H1 (cell line): Measurements from ENCODE around the gene ANKMY2. TPM values are rescaled to one million over a fixed set of nuclear protein-coding genes. Genes with fewer than 3 reads are reported as not detected.

ENCODE experiments used
- CTCF ChIA-PET: fragments of 300-600 bp; sonication (Branson Sonifier 250); formaldehyde crosslinking; loops from one replicate; lab custom pipeline; 2021; ENCODE audit not compliant: partially characterized antibody; lab: Charles Lee
- POLR2A ChIA-PET: fragments of 300-600 bp; sonication (Branson Sonifier 250); formaldehyde crosslinking; loops from one replicate; lab custom pipeline; 2021; ENCODE audit warnings: inconsistent platforms; ENCODE audit not compliant: partially characterized antibody; lab: Charles Lee
- DNase-seq, 2 experiments: peaks; one replicate each; pipeline versions ENCODE4 v3.0.0 to v3.0.0-alpha.2; 2010 to 2022; ENCODE audit warnings: low spot score in 2 of 2, low read depth in 1 of 2, mixed read lengths in 1 of 2
- FAIRE-seq: peaks from 2 replicates; lab custom pipeline; 2011; peaks lifted over from hg19 to GRCh38; lab: Jason Lieb, UNC
- H2AFZ ChIP-seq: 2 replicates; pipeline ENCODE4 v1.8.1; 2012; ENCODE audit warnings: low read length, inconsistent platforms
- H2AK5ac ChIP-seq: 2 replicates; pipeline ENCODE4 v1.6.1; 2013; ENCODE audit warnings: low read depth, low read length
- H2BK120ac ChIP-seq: replicated peaks from 2 replicates; pipeline ENCODE3; 2013; ENCODE audit warnings: low read depth, low read length, inconsistent platforms
- H2BK12ac ChIP-seq: 2 replicates; pipeline ENCODE4 v1.6.1; 2013; ENCODE audit warnings: low read depth, low read length
- H2BK15ac ChIP-seq: 2 replicates; pipeline ENCODE4 v1.6.1; 2013; ENCODE audit warnings: low read length
- H2BK20ac ChIP-seq: 2 replicates; pipeline ENCODE4 v1.6.1; 2013; ENCODE audit warnings: low read length
- H2BK5ac ChIP-seq: 2 replicates; pipeline ENCODE4 v1.6.1; 2013; ENCODE audit warnings: low read depth, low read length
- H3K14ac ChIP-seq: 2 replicates; pipeline ENCODE4 v1.6.1; 2013; ENCODE audit warnings: inconsistent platforms; ENCODE audit not compliant: insufficient read length
- H3K18ac ChIP-seq: 2 replicates; pipeline ENCODE4 v1.6.1; 2013; ENCODE audit warnings: low read length; ENCODE audit errors: extremely low read depth
- H3K23ac ChIP-seq: 2 replicates; pipeline ENCODE4 v1.6.1; 2013; ENCODE audit warnings: inconsistent platforms; ENCODE audit not compliant: insufficient read length
- H3K23me2 ChIP-seq: 2 replicates; pipeline ENCODE4 v1.6.1; 2013; ENCODE audit warnings: low read depth, low read length
- H3K27ac ChIP-seq: 2 replicates; pipeline ENCODE4 v1.6.1; 2011; ENCODE audit warnings: low read depth, low read length, inconsistent platforms
- H3K27me3 ChIP-seq, 4 experiments: replicated peaks in 1 of 4; 1 replicate in 1 of 4; 2 replicates in 3 of 4; pipeline versions ENCODE4 v1.6.1 to v1.8.1; 2011 to 2013; ENCODE audit warnings: low read length in 3 of 4, mild to moderate bottlenecking in 3 of 4, inconsistent platforms in 2 of 4, mixed read lengths in 2 of 4, moderate library complexity in 1 of 4; ENCODE audit not compliant: control insufficient read depth in 3 of 4, insufficient read depth in 3 of 4; ENCODE audit errors: extremely low read depth in 1 of 4
- H3K36me3 ChIP-seq, 4 experiments: 2 replicates each; pipeline versions ENCODE4 v1.6.1 to v1.8.1; 2011 to 2013; ENCODE audit warnings: mild to moderate bottlenecking in 4 of 4, low read length in 3 of 4, moderate library complexity in 2 of 4, control low read depth in 1 of 4, inconsistent platforms in 1 of 4; ENCODE audit not compliant: insufficient read depth in 4 of 4, control insufficient read depth in 2 of 4
- H3K4ac ChIP-seq: replicated peaks from 2 replicates; pipeline ENCODE3; 2013; ENCODE audit warnings: low read length, low read depth, mixed read lengths, inconsistent platforms; ENCODE audit not compliant: insufficient read length
- H3K4me1 ChIP-seq, 4 experiments: replicated peaks in 1 of 4; 1 replicate in 1 of 4; 2 replicates in 3 of 4; pipeline versions ENCODE4 v1.6.1 to v1.8.1; 2011 to 2013; ENCODE audit warnings: low read length in 3 of 4, inconsistent platforms in 2 of 4, mixed read lengths in 1 of 4; ENCODE audit not compliant: insufficient read depth in 4 of 4, control insufficient read depth in 3 of 4
- H3K4me2 ChIP-seq, 2 experiments: 2 replicates each; pipeline versions ENCODE4 v1.6.1 to v1.8.1; 2011 to 2013; ENCODE audit warnings: low read depth in 2 of 2, low read length in 2 of 2, control low read depth in 1 of 2, inconsistent platforms in 1 of 2, mild to moderate bottlenecking in 1 of 2; ENCODE audit not compliant: insufficient read depth in 1 of 2
- H3K4me3 ChIP-seq, 4 experiments: fragments of 200-600, 300-600 bp in 1 of 4; sonication (generic), shearing (Covaris generic), sonication (Bioruptor Twin) in 1 of 4; 2 replicates each; pipeline versions ENCODE4 v1.5.1 to v1.8.1; 2011 to 2016; ENCODE audit warnings: low read length in 4 of 4, low read depth in 3 of 4, control low read depth in 2 of 4, inconsistent platforms in 2 of 4, mild to moderate bottlenecking in 2 of 4, mixed read lengths in 1 of 4, moderate library complexity in 1 of 4; ENCODE audit not compliant: insufficient read depth in 2 of 4; ENCODE audit errors: extremely low read depth in 1 of 4
- H3K56ac ChIP-seq: replicated peaks from 2 replicates; pipeline ENCODE3; 2013; ENCODE audit warnings: low read depth, mild to moderate bottlenecking, mixed read lengths, low read length, inconsistent platforms; ENCODE audit not compliant: insufficient read length
- H3K79me1 ChIP-seq: 2 replicates; pipeline ENCODE4 v1.6.1; 2013; ENCODE audit warnings: low read depth, low read length, control low read depth
- H3K79me2 ChIP-seq, 2 experiments: 2 replicates each; pipeline versions ENCODE4 v1.6.1 to v1.8.1; 2012 to 2013; ENCODE audit warnings: low read length in 2 of 2, mild to moderate bottlenecking in 2 of 2, inconsistent platforms in 1 of 2; ENCODE audit not compliant: insufficient read depth in 2 of 2, control insufficient read depth in 1 of 2
- H3K9ac ChIP-seq, 4 experiments: replicated peaks in 1 of 4; 1 replicate in 1 of 4; 2 replicates in 3 of 4; pipeline versions ENCODE4 v1.6.1 to v1.8.1; 2011 to 2013; ENCODE audit warnings: low read depth in 3 of 4, low read length in 3 of 4, control low read depth in 2 of 4, mild to moderate bottlenecking in 2 of 4, moderate library complexity in 2 of 4, inconsistent platforms in 1 of 4; ENCODE audit errors: extremely low read depth in 1 of 4
- H3K9me3 ChIP-seq, 2 experiments: 2 replicates each; pipeline versions ENCODE4 v1.6.1 to v1.8.1; 2012 to 2013; ENCODE audit warnings: mild to moderate bottlenecking in 2 of 2, moderate library complexity in 2 of 2, control low read depth in 1 of 2, inconsistent platforms in 1 of 2, low read depth in 1 of 2, low read length in 1 of 2, mixed read lengths in 1 of 2; ENCODE audit not compliant: insufficient read depth in 2 of 2
- H4K20me1 ChIP-seq, 2 experiments: replicated peaks in 1 of 2; 2 replicates each; pipeline versions ENCODE3 to v1.8.1; 2011 to 2013; ENCODE audit warnings: inconsistent platforms in 2 of 2, low read length in 2 of 2, mild to moderate bottlenecking in 1 of 2; ENCODE audit not compliant: insufficient read depth in 2 of 2, control insufficient read depth in 1 of 2
- H4K5ac ChIP-seq: 2 replicates; pipeline ENCODE4 v1.6.1; 2013; ENCODE audit warnings: low read length, low read depth, mixed read lengths, inconsistent platforms; ENCODE audit not compliant: insufficient read length
- H4K8ac ChIP-seq: 2 replicates; pipeline ENCODE4 v1.8.0; 2013; ENCODE audit warnings: mild to moderate bottlenecking, moderate library complexity, low read length, inconsistent platforms; ENCODE audit not compliant: insufficient read depth; ENCODE audit errors: extremely low read depth
- H4K91ac ChIP-seq: replicated peaks from 2 replicates; pipeline ENCODE3; 2013; ENCODE audit warnings: low read length, mixed read lengths, inconsistent platforms; ENCODE audit not compliant: insufficient read length
- CBX8 ChIP-seq: fragments of 300-800, 300-1000 bp; sonication (generic); IDR thresholded peaks from 2 replicates; pipeline ENCODE4 v1.7.1; 2016; ENCODE audit warnings: low read depth, low read length, borderline replicate concordance
- EGR1 ChIP-seq: IDR thresholded peaks from 2 replicates; pipeline ENCODE4 v1.6.1; 2011; ENCODE audit warnings: low read depth, low read length, borderline replicate concordance
- TEAD4 ChIP-seq: IDR thresholded peaks from 2 replicates; pipeline ENCODE4 v1.6.1; 2012; ENCODE audit warnings: low read depth, low read length, inconsistent platforms, mixed read lengths
- YY1 ChIP-seq: IDR thresholded peaks from 2 replicates; pipeline ENCODE4 v1.6.1; 2011; ENCODE audit warnings: low read depth, mild to moderate bottlenecking, low read length
- WGBS, 2 experiments: shearing (Covaris generic) in 1 of 2; methylation state at CpG; one replicate each; pipeline versions ENCODE4 v1.1.6 to v1.1.7; 2013 to 2015; ENCODE audit warnings: low lambda C conversion rate in 2 of 2, mixed read lengths in 2 of 2, inconsistent platforms in 1 of 2, low coverage in 1 of 2, missing lambda C conversion rate in 1 of 2; ENCODE audit not compliant: insufficient replicate concordance in 2 of 2, insufficient coverage in 1 of 2, insufficient read length in 1 of 2; ENCODE audit errors: extremely low coverage in 1 of 2, missing lambda C conversion rate in 1 of 2; 5-methylcytosine and 5-hydroxymethylcytosine counted together
- polyA plus RNA-seq, 7 experiments: library from polyadenylated mRNA; depleted of rRNA in 3 of 7; stranded (reverse) in 5 of 7; unstranded in 2 of 7; fragments of >200 nt in 5 of 7; fragments of 200-250 nt in 2 of 7; gene quantifications; 1 replicate in 5 of 7; 2 replicates in 1 of 7; 4 replicates in 1 of 7; pipeline versions ENCODE4 v1.2.1 to v1.2.3, GENCODE V29; 2011 to 2013; ENCODE audit warnings: missing spikeins in 2 of 7, mixed read lengths in 2 of 7
- total RNA-seq: library from RNA; stranded (reverse); fragmentation: NEBNext Ultra II Directional; extraction: Animal tissue kit (Norgen Biotek cat#: 25700); gene quantifications from 2 replicates; pipeline ENCODE4 v1.2.1, GENCODE V29; 2021

The ANKMY2 gene
- total and polyA plus RNA-seq, 2 of the 8 experiments (the other 6 are each of a cell fraction or from before 2014, with no cell fraction given): 5.2 to 9.3 TPM

GRCh38 chr7:16630654-16631053 lies 14.9 kb downstream of the ANKMY2 start:
- no peak overlapping the region for H3K18ac ChIP-seq
- H4K20me1 ChIP-seq: no peaks in the 10 kb centered on the region
- H2BK12ac ChIP-seq: no peak overlapping the region
- CTCF ChIA-PET: no interaction called here
- no peak overlapping the region for H2AFZ ChIP-seq
- POLR2A ChIA-PET: no interaction called here
- no peak overlapping the region for H4K8ac ChIP-seq
- peaks cover 0 to 2% (median 0%) of the 10 kb centered on the region in 4 experiments; a peak in 1 of 8 replicates for H3K36me3 ChIP-seq
- 27% methylated on average over 1 of the region's 1 CpG; no CpG with 5 or more reads in 1 of the 2 experiments for WGBS, 2 experiments
- H3K9me3 ChIP-seq: no peaks in the 10 kb centered on the region
- no peaks in the 10 kb centered on the region for H3K79me2 ChIP-seq
- no peaks in the 10 kb centered on the region for H3K79me1 ChIP-seq
- H3K27me3 ChIP-seq: no peaks in the 10 kb centered on the region
- no peak overlapping the region for H4K91ac ChIP-seq
- DNase-seq (no peak), FAIRE-seq (peak; percentile 65)
- TF ChIP-seq YY1 (0 out of 2 replicates have a peak, but pooled peaks have one; percentile 12), TEAD4 (peak; percentile 86), CBX8 (no peak), EGR1 (no peak)
- no peak overlapping the region for H4K5ac ChIP-seq
- no peak overlapping the region for H3K14ac ChIP-seq
- no peak overlapping the region for H3K27ac ChIP-seq
- no peak overlapping the region for H3K4me3 ChIP-seq
- H3K4me1 ChIP-seq: peaks cover 0 to 4% (median 0%) of the 10 kb centered on the region in 4 experiments; a peak in 2 of 7 replicates
- no peak overlapping the region for H3K23ac ChIP-seq
- H3K4ac ChIP-seq: no peak overlapping the region
- H2AK5ac ChIP-seq: no peak overlapping the region
- H2BK120ac ChIP-seq: no peak overlapping the region
- no peak overlapping the region for H2BK20ac ChIP-seq
- no peak overlapping the region for H2BK5ac ChIP-seq
- H3K23me2 ChIP-seq: no peaks in the 10 kb centered on the region
- H3K4me2 ChIP-seq: no peak overlapping the region
- H3K9ac ChIP-seq: no peak overlapping the region
- no peak overlapping the region for H3K56ac ChIP-seq
- no peak overlapping the region for H2BK15ac ChIP-seq
